Sigmoid colon (tissue), 7 donors: ENCODE measurements around the gene GLA. TPM values are rescaled to one million over a fixed set of nuclear protein-coding genes. Genes with fewer than 3 reads are reported as not detected.
A peak's percentile ranks its signal among the peaks of the same experiment; 100 is the strongest.

Experiments used
- DNase-seq: peaks from one replicate; pipeline ENCODE4 v3.0.0-alpha.2; 2019
- H3K27ac ChIP-seq, 4 donors: fragments of 200-600 bp; sonication (generic); one replicate each; pipeline ENCODE4 v1.5.1; 2016 to 2019; ENCODE audit warnings: mild to moderate bottlenecking in 1 of 4
- H3K27me3 ChIP-seq, 3 donors: fragments of 200-600 bp; sonication (generic); one replicate each; pipeline ENCODE4 v1.5.1; 2019; ENCODE audit warnings: mild to moderate bottlenecking in 1 of 3
- H3K36me3 ChIP-seq, 4 donors: fragments of 200-600 bp; sonication (generic); one replicate each; pipeline ENCODE4 v1.5.1; 2016 to 2019
- H3K4me1 ChIP-seq, 4 donors: fragments of 200-600 bp; sonication (generic); one replicate each; pipeline ENCODE4 v1.5.1; 2017 to 2019
- H3K4me3 ChIP-seq, 4 donors: fragments of 200-600 bp; sonication (generic); one replicate each; pipeline ENCODE4 v1.5.1; 2017 to 2019; ENCODE audit warnings: mild to moderate bottlenecking in 2 of 4, moderate library complexity in 1 of 4
- H3K9me3 ChIP-seq, 4 donors: fragments of 200-600 bp in 3 of 4; sonication (generic) in 3 of 4; one replicate each; pipeline versions ENCODE4 v1.5.1 to v1.6.1; 2013 to 2019
- EP300 ChIP-seq, 4 donors: sonication (generic); formaldehyde crosslinking; IDR thresholded peaks; one replicate each; pipeline ENCODE4 v1.6.1; 2017; ENCODE audit warnings: antibody characterized with exemption in 4 of 4
- POLR2A ChIP-seq, 2 donors: fragments of 450-650 bp; IDR thresholded peaks; one replicate each; pipeline ENCODE4 v1.6.1; 2016; ENCODE audit warnings: antibody characterized with exemption in 2 of 2, mild to moderate bottlenecking in 2 of 2, moderate library complexity in 2 of 2
- POLR2AphosphoS5 ChIP-seq, 4 donors: sonication (generic); formaldehyde crosslinking; IDR thresholded peaks; one replicate each; pipeline ENCODE4 v1.6.1; 2017; ENCODE audit warnings: antibody characterized with exemption in 4 of 4
- WGBS, 2 donors: extraction: QIAGEN DNeasy Blood & Tissue Kit; methylation state at CpG; one replicate each; pipeline ENCODE4 v1.1.7; 2013; 5-methylcytosine and 5-hydroxymethylcytosine counted together
- intact Hi-C: fragments of 100-400 bp; cut with DNase I; formaldehyde crosslinking; loops from one replicate; pipeline ENCODE4 v1.15.1; 2023
- polyA plus RNA-seq, 3 donors: library from polyadenylated mRNA; stranded (reverse); fragments of 200-250 nt; gene quantifications; one replicate each; pipeline ENCODE4 v1.2.3, GENCODE V29; 2013
- total RNA-seq, 4 donors: library from RNA; depleted of rRNA; stranded (reverse); fragments of >200 nt; gene quantifications; one replicate each; pipeline ENCODE4 v1.1.0, GENCODE V29; 2016
- TF ChIP-seq, protein P1 (sequence below), 4 experiments: fragments of 450-650 bp in 3 of 4; fragments of 200-600 bp in 1 of 4; IDR thresholded peaks; one replicate each; pipeline ENCODE4 v1.5.1; 2016 to 2019; ENCODE audit warnings: antibody characterized with exemption in 4 of 4, mild to moderate bottlenecking in 3 of 4, moderate library complexity in 2 of 4
- donor health status: healthy with polysubstance abuse.
- donor health status: Bipolar disorder and iron deficiency.
- donor health status: healthy.

The GLA gene
- total and polyA plus RNA-seq, 7 donors: 6.0 to 24.0 (median 14.1) TPM

- no peaks in the 10 kb centered on the region for H3K9me3 ChIP-seq
- no peak for DNase-seq
- no peaks in the 10 kb centered on the region for H3K4me1 ChIP-seq
- TF ChIP-seq EP300 (IDR thresholded peaks at IDR 0.05) (no peak), POLR2AphosphoS5 (IDR thresholded peaks at IDR 0.05) (no peak), POLR2A (IDR thresholded peaks at IDR 0.05) (no peak)
- TF ChIP-seq, protein P1, sequence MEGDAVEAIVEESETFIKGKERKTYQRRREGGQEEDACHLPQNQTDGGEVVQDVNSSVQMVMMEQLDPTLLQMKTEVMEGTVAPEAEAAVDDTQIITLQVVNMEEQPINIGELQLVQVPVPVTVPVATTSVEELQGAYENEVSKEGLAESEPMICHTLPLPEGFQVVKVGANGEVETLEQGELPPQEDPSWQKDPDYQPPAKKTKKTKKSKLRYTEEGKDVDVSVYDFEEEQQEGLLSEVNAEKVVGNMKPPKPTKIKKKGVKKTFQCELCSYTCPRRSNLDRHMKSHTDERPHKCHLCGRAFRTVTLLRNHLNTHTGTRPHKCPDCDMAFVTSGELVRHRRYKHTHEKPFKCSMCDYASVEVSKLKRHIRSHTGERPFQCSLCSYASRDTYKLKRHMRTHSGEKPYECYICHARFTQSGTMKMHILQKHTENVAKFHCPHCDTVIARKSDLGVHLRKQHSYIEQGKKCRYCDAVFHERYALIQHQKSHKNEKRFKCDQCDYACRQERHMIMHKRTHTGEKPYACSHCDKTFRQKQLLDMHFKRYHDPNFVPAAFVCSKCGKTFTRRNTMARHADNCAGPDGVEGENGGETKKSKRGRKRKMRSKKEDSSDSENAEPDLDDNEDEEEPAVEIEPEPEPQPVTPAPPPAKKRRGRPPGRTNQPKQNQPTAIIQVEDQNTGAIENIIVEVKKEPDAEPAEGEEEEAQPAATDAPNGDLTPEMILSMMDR (IDR thresholded peaks at IDR 0.05): no peak
- no peak overlapping the region for H3K27ac ChIP-seq
- H3K4me3 ChIP-seq: no peak overlapping the region
- intact Hi-C loops: no loop called here
- no peaks in the 10 kb centered on the region for H3K36me3 ChIP-seq
- WGBS, 2 donors: 34 to 66% methylated on average over 5 of the region's 5 CpGs
- no peaks in the 10 kb centered on the region for H3K27me3 ChIP-seq
Observed at GRCh38 chrX:101357166-101357795, 50.4 kb downstream of the GLA start.

- H3K27ac ChIP-seq: peak overlapping the region; percentile 79 to 91 (median 88)
Observed at GRCh38 chrX:101349193-101349562, 58.5 kb downstream of the GLA start.

DNA sequence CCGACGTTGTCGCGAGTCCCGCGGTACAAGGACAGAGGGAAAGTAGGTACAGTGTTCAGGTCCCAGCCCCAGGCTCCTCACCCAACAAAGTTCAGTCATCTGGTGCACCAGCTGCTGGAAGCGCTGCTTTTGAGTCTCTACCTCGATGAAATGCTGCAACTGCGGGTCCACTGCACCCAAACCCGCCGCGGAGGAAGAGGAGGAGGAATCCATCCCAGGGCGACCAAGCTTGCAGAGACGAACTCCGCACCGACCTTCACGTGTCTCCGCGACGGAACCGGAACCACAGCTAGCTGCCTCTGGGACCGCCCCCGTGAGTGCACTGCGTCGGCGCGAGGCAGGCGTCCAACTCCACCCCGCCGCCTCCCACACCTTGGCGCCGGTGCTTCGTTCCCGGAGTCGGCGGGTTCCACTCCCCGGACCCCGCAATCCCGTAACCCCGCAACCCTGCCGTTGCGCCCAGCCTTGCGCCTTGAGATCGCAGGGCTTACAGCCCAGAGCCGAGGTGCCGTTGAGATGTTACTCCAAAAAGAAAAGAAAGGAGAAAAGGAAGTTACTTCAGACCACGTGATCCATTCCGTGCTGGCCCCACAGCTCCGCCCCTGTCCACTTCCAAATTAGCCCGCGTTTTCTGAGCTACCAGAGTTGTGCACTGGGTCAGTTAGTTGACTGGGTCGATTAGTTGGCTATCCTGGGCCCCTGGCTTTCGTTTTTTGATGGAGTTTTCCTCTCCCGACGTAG, 59.1 kb downstream of the GLA start, which contains the start of gene TIMM8A:
Gene TIMM8A, minus strand, starts transcription at position 291 of the 741 bp plus-strand sequence. Its CDS starts 78 bp downstream, at position 213.
- H3K4me1 ChIP-seq: peaks cover 0 to 8% (median 7%) of the 10 kb centered on the region in 4 donors

More at GRCh38 chrX:101349193-101349562, 58.5 kb downstream of the GLA start:
- H3K4me3 ChIP-seq: peak overlapping the region; percentile 62 to 68 (median 64)
- no peaks in the 10 kb centered on the region for H3K9me3 ChIP-seq
- TF ChIP-seq POLR2AphosphoS5 (IDR thresholded peaks at IDR 0.05): no peak
- TF ChIP-seq POLR2A (IDR thresholded peaks at IDR 0.05): no peak
- no peak for TF ChIP-seq EP300 (IDR thresholded peaks at IDR 0.05)
- TF ChIP-seq, protein P1 (IDR thresholded peaks at IDR 0.05): no peak
- intact Hi-C loops: loop anchor here (5.0 kb wide), 1 partner anchor 43 kb away; the partner anchor contains the start of gene RPL36A
- no peaks in the 10 kb centered on the region for H3K27me3 ChIP-seq
- peaks cover 0 to 8% (median 7%) of the 10 kb centered on the region in 4 donors for H3K4me1 ChIP-seq
- H3K36me3 ChIP-seq: no peaks in the 10 kb centered on the region
- no peak for DNase-seq
- WGBS, 2 donors: 18 to 37% methylated on average over 4 of the region's 4 CpGs

GRCh38 chrX:101347859-101348451, 59.8 kb downstream of the GLA start:
- Histone ChIP-seq H3K36me3 (no peaks in the 10 kb centered on the region), H3K4me1 (peaks cover 0 to 8% (median 7%) of the 10 kb centered on the region in 4 donors), H3K27me3 (no peaks in the 10 kb centered on the region), H3K9me3 (no peaks in the 10 kb centered on the region), H3K27ac (peak overlapping the region; percentile 79 to 91 (median 88)), H3K4me3 (peak overlapping the region; percentile 62 to 68 (median 64))
- 0 to 1% methylated on average over 14 of the region's 14 CpGs for WGBS, 2 donors
- TF ChIP-seq POLR2AphosphoS5 (IDR thresholded peaks at IDR 0.05) (no peak), EP300 (IDR thresholded peaks at IDR 0.05) (no peak), POLR2A (IDR thresholded peaks at IDR 0.05) (no peak)
- TF ChIP-seq, protein P1 (IDR thresholded peaks at IDR 0.05): no peak
- intact Hi-C loops: loop anchor here (5.0 kb wide), 1 partner anchor 44 kb away; the partner anchor contains the start of gene RPL36A
- no peak for DNase-seq

More for the DNA sequence above, 59.1 kb downstream of the GLA start, which contains the start of gene TIMM8A:
- H3K9me3 ChIP-seq: no peaks in the 10 kb centered on the region
- H3K27ac ChIP-seq: peak within 1 kb of the TSS; percentile 79 to 91 (median 88)
- H3K4me3 ChIP-seq: peak within 1 kb of the TSS; percentile 62 to 68 (median 64)
- intact Hi-C loops: loop anchor here (5.0 kb wide), 1 partner anchor 44 kb away; the partner anchor contains the start of gene RPL36A
- TF ChIP-seq, protein P1 (IDR thresholded peaks at IDR 0.05): no peak
- TF ChIP-seq POLR2AphosphoS5 (IDR thresholded peaks at IDR 0.05) (peak; percentile 51 to 66 (median 59)), EP300 (IDR thresholded peaks at IDR 0.05) (no peak), POLR2A (IDR thresholded peaks at IDR 0.05) (peak in 1 of 2 donors; percentile 19)
- WGBS, 2 donors: 0% methylated on average over 55 of the region's 55 CpGs
- no peaks in the 10 kb centered on the region for H3K27me3 ChIP-seq
- H3K36me3 ChIP-seq: no peaks in the 10 kb centered on the region
- peak; percentile 89 for DNase-seq

Other genes with a start within 250 kb of the GLA start
- 1 to 10 TPM; 4.8 to 7.1 (median 6.4) TPM for gene DRP2, start 188.1 kb downstream of the GLA start, total RNA-seq
- gene DRP2, start 188.1 kb downstream of the GLA start, polyA plus RNA-seq: under 1 TPM in 2 of 3 donors, not detected in 1; 0.48 to 0.60 TPM
- under 1 TPM in 2 of 4 donors, not detected in 2; 0.16 to 0.54 TPM for gene TAF7L, start 116.6 kb downstream of the GLA start, total RNA-seq
- gene TAF7L, start 116.6 kb downstream of the GLA start, polyA plus RNA-seq: under 1 TPM in 1 of 3 donors, not detected in 2; 0.12 TPM
- 1 to 10 TPM; 3.0 to 7.1 (median 4.6) TPM for gene TIMM8A, start 59.2 kb downstream of the GLA start, total RNA-seq
- gene TIMM8A, start 59.2 kb downstream of the GLA start, polyA plus RNA-seq: 10 to 100 TPM in 2 of 3 donors, 1 to 10 TPM in 1; 7.2 to 14.2 (median 11.8) TPM
- 1 to 10 TPM; 4.2 to 8.6 (median 6.1) TPM for gene BTK, start 21.7 kb downstream of the GLA start, total RNA-seq
- gene BTK, start 21.7 kb downstream of the GLA start, polyA plus RNA-seq: 10 to 100 TPM in 1 of 3 donors, 1 to 10 TPM in 2; 4.2 to 23.2 (median 5.4) TPM
- gene RPL36A, start 16.9 kb downstream of the GLA start, total RNA-seq: 1,000 to 10,000 TPM in 2 of 4 donors, 100 to 1,000 TPM in 2; 753 to 2,539 (median 1,366) TPM
- 1,000 to 10,000 TPM; 1,854 to 3,258 (median 2,959) TPM for gene RPL36A, start 16.9 kb downstream of the GLA start, polyA plus RNA-seq
- gene HNRNPH2, start 297 bp upstream of the GLA start, total RNA-seq: 10 to 100 TPM; 38.8 to 51.0 (median 47.2) TPM
- 10 to 100 TPM; 56.5 to 66.4 (median 64.7) TPM for gene HNRNPH2, start 297 bp upstream of the GLA start, polyA plus RNA-seq
- gene ARMCX4, start 77.5 kb upstream of the GLA start, total RNA-seq: 10 to 100 TPM in 3 of 4 donors, 1 to 10 TPM in 1; 9.5 to 26.3 (median 12.4) TPM
- gene ARMCX4, start 77.5 kb upstream of the GLA start, polyA plus RNA-seq: 1 to 10 TPM; 3.2 to 5.4 (median 5.3) TPM
- 10 to 100 TPM; 49.1 to 73.1 (median 60.7) TPM for gene ARMCX1, start 142.6 kb upstream of the GLA start, total RNA-seq
- gene ARMCX1, start 142.6 kb upstream of the GLA start, polyA plus RNA-seq: 10 to 100 TPM in 1 of 3 donors, 1 to 10 TPM in 2; 2.8 to 13.2 (median 8.2) TPM
- gene ARMCX6, start 210.1 kb upstream of the GLA start, total RNA-seq: 10 to 100 TPM; 12.8 to 24.1 (median 18.5) TPM
- gene ARMCX6, start 210.1 kb upstream of the GLA start, polyA plus RNA-seq: 10 to 100 TPM; 17.6 to 23.1 (median 22.2) TPM
- gene ARMCX3, start 215.2 kb upstream of the GLA start, total RNA-seq: 10 to 100 TPM; 46.8 to 53.3 (median 50.8) TPM
- 10 to 100 TPM; 12.6 to 27.1 (median 14.3) TPM for gene ARMCX3, start 215.2 kb upstream of the GLA start, polyA plus RNA-seq